ENCODE data around the gene SERAC1. TPM values are rescaled to one million over a fixed set of nuclear protein-coding genes. Genes with fewer than 3 reads are reported as not detected.

Gene SERAC1
- polyA plus RNA-seq (2011; rRNA removed) = 5.8 and 6.7 TPM in 2 replicates
- 1.7 and 1.9 TPM in 2 replicates for polyA plus RNA-seq (2012; cell fraction: cytosol; rRNA removed)
- polyA plus RNA-seq (2012; cell fraction: nucleus; rRNA removed) = 0.71 and 1.3 TPM in 2 replicates
- 4.5 to 5.1 TPM (median 4.5 TPM) in 3 replicates for polyA plus RNA-seq (2017; fragmentation: RNase III; extraction: RNeasy Plus Mini Kit Qiagen cat#74134 plus additional on column Dnase treatment)
- 3.2 and 3.5 TPM in 2 replicates for polyA minus RNA-seq (2011; rRNA and poly(A)+ RNA removed)

GRCh38 chr6:158168040-158168289 is at the start of gene SERAC1:
TSS of gene SERAC1 (minus strand) at chr6:158168262. CDS start at chr6:158158363, 9,899 bp downstream.
- POLR2A ChIA-PET = no interaction called here
- peak within 1 kb of the TSS; percentile 65 for H3K4me3 ChIP-seq
- H3K27ac ChIP-seq = peak within 1 kb of the TSS; percentile 91 to 96
- no peaks in the 10 kb centered on the region for H3K9me3 ChIP-seq
- H3K4me1 ChIP-seq = peaks cover 15% of the 10 kb centered on the region; the same call in 2 of the 3 replicates
- FAIRE-seq = no peak
- no peak for TF ChIP-seq RCOR1 (IDR thresholded peaks at IDR 0.05; ENCODE audit: low read depth, low read length)
- TF ChIP-seq HOXB13 (CRISPR knock-in tag; IDR thresholded peaks at IDR 0.05; ENCODE audit: low read depth) = no peak
- TF ChIP-seq E2F6 (IDR thresholded peaks at IDR 0.05; ENCODE audit: borderline replicate concordance, low read depth) = no peak
- no peak for TF ChIP-seq CBX8 (IDR thresholded peaks at IDR 0.05)
- no peak for TF ChIP-seq GATA3 (IDR thresholded peaks at IDR 0.05; ENCODE audit: borderline replicate concordance)
- TF ChIP-seq, protein P1, sequence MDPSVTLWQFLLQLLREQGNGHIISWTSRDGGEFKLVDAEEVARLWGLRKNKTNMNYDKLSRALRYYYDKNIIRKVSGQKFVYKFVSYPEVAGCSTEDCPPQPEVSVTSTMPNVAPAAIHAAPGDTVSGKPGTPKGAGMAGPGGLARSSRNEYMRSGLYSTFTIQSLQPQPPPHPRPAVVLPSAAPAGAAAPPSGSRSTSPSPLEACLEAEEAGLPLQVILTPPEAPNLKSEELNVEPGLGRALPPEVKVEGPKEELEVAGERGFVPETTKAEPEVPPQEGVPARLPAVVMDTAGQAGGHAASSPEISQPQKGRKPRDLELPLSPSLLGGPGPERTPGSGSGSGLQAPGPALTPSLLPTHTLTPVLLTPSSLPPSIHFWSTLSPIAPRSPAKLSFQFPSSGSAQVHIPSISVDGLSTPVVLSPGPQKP (IDR thresholded peaks at IDR 0.05; ENCODE audit: low read depth, low read length) = no peak
- TF ChIP-seq CHD2 (IDR thresholded peaks at IDR 0.05; ENCODE audit: low read length, partially characterized antibody) = no peak
- TF ChIP-seq EHF (CRISPR knock-in tag; IDR thresholded peaks at IDR 0.05) = no peak
- TF ChIP-seq MAFK (IDR thresholded peaks at IDR 0.05; ENCODE audit: partially characterized antibody) = no peak
- no peak for TF ChIP-seq CTCF (IDR thresholded peaks at IDR 0.05)
- TF ChIP-seq, protein P2, sequence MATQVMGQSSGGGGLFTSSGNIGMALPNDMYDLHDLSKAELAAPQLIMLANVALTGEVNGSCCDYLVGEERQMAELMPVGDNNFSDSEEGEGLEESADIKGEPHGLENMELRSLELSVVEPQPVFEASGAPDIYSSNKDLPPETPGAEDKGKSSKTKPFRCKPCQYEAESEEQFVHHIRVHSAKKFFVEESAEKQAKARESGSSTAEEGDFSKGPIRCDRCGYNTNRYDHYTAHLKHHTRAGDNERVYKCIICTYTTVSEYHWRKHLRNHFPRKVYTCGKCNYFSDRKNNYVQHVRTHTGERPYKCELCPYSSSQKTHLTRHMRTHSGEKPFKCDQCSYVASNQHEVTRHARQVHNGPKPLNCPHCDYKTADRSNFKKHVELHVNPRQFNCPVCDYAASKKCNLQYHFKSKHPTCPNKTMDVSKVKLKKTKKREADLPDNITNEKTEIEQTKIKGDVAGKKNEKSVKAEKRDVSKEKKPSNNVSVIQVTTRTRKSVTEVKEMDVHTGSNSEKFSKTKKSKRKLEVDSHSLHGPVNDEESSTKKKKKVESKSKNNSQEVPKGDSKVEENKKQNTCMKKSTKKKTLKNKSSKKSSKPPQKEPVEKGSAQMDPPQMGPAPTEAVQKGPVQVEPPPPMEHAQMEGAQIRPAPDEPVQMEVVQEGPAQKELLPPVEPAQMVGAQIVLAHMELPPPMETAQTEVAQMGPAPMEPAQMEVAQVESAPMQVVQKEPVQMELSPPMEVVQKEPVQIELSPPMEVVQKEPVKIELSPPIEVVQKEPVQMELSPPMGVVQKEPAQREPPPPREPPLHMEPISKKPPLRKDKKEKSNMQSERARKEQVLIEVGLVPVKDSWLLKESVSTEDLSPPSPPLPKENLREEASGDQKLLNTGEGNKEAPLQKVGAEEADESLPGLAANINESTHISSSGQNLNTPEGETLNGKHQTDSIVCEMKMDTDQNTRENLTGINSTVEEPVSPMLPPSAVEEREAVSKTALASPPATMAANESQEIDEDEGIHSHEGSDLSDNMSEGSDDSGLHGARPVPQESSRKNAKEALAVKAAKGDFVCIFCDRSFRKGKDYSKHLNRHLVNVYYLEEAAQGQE (IDR thresholded peaks at IDR 0.05) = no peak
- TF ChIP-seq ESRRA (IDR thresholded peaks at IDR 0.05; ENCODE audit: borderline replicate concordance, low read length) = no peak
- TF ChIP-seq JUN (IDR thresholded peaks at IDR 0.05) = no peak
- no peak for TF ChIP-seq RAD21 (conservative IDR thresholded peaks at IDR 0.05 in 1 of 2, IDR thresholded peaks at IDR 0.05 in 1 of 2)
- no peak for TF ChIP-seq ZNF302 (CRISPR knock-in tag; IDR thresholded peaks at IDR 0.05)
- no peak for DNase-seq (ENCODE audit: low read depth in 1 of 2, low spot score in 1 of 2)
- peak; percentile 89 to 94 for ATAC-seq
- no CpG with 5 or more reads among the region's 29 CpGs for WGBS (ENCODE audit: missing lambda C conversion rate)
- CTCF ChIA-PET = interaction anchor here (0.7 kb wide), 1 partner anchor 22 kb away, joined by 4 read pairs; no protein-coding TSS in a partner anchor
- peak within 1 kb of the TSS; percentile 79 for H3K4me2 ChIP-seq

- ChIA-PET POLR2A (interaction anchor here (0.6 kb wide), 2 partner anchors 356 to 539 kb away, joined by 3 read pairs; no protein-coding TSS in a partner anchor), CTCF (interaction anchor here (0.5 to 2.5 kb wide), 31 partner anchors 9 to 894 kb away, joined by 3 to 32 read pairs (median 4); partner anchors contain the start of gene DYNLT1)
- Histone ChIP-seq H3K9me3 (0 out of 3 replicates have a peak, but pooled peaks cover 2% of the 10 kb centered on the region), H3K4me2 (0 out of 3 replicates have a peak overlapping the region, but pooled peaks have one; percentile 17), H3K4me3 (no peak overlapping the region), H3K4me1 (peaks cover 12% of the 10 kb centered on the region; the same call in 2 of the 3 replicates), H3K27ac (no peak overlapping the region)
- ATAC-seq = peak; percentile 100
- 3% methylated on average over 7 of the region's 7 CpGs for WGBS (ENCODE audit: missing lambda C conversion rate)
- TF ChIP-seq CTCF (IDR thresholded peaks at IDR 0.05) (peak; percentile 73), KDM5A (IDR thresholded peaks at IDR 0.05) (no peak), FOXS1 (CRISPR knock-in tag; IDR thresholded peaks at IDR 0.05) (no peak), HDAC2 (IDR thresholded peaks at IDR 0.05) (no peak), MYC (IDR thresholded peaks at IDR 0.05; ENCODE audit: borderline replicate concordance, low read length) (no peak), EHF (CRISPR knock-in tag; IDR thresholded peaks at IDR 0.05) (no peak), RAD21 (conservative IDR thresholded peaks at IDR 0.05 in 1 of 2, IDR thresholded peaks at IDR 0.05 in 1 of 2) (peak; percentile 77 to 83), ESRRA (IDR thresholded peaks at IDR 0.05; ENCODE audit: borderline replicate concordance, low read length) (no peak), CHD2 (IDR thresholded peaks at IDR 0.05; ENCODE audit: low read length, partially characterized antibody) (no peak), SMC3 (IDR thresholded peaks at IDR 0.05) (peak; percentile 45), NR3C1 (IDR thresholded peaks at IDR 0.05) (no peak)
- TF ChIP-seq, protein P3, sequence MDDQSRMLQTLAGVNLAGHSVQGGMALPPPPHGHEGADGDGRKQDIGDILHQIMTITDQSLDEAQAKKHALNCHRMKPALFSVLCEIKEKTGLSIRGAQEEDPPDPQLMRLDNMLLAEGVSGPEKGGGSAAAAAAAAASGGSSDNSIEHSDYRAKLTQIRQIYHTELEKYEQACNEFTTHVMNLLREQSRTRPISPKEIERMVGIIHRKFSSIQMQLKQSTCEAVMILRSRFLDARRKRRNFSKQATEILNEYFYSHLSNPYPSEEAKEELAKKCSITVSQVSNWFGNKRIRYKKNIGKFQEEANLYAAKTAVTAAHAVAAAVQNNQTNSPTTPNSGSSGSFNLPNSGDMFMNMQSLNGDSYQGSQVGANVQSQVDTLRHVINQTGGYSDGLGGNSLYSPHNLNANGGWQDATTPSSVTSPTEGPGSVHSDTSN (IDR thresholded peaks at IDR 0.05) = no peak
- no peak for FAIRE-seq
- peak; percentile 35 to 76 for DNase-seq (ENCODE audit: low read depth in 1 of 2, low spot score in 1 of 2)
Observed at GRCh38 chr6:158213925-158214674, 46.0 kb upstream of the SERAC1 start.

Measured in A549 (cell line).